WTC11 (cell line): ENCODE results near the gene WDR1. TPM values are rescaled to one million over a fixed set of nuclear protein-coding genes. Genes with fewer than 3 reads are reported as not detected.

Experiments used
- ATAC-seq: fragments of 200-7000 bp; cut with Tn5 transposase; 2 replicates; pipeline ENCODE4 v1.10.0; 2021; ENCODE audit warnings: mild to moderate bottlenecking, moderate library complexity
- CTCF ChIA-PET: fragments of 300-600 bp; sonication (Branson Sonifier 250); formaldehyde crosslinking; loops from one replicate; lab custom pipeline; 2021; ENCODE audit warnings: antibody characterized with exemption; lab: Charles Lee
- POLR2A ChIA-PET: fragments of 350-600 bp; sonication (Branson Sonifier 250); formaldehyde crosslinking; loops from one replicate; lab custom pipeline; 2021; ENCODE audit warnings: antibody characterized with exemption; lab: Charles Lee
- DNase-seq: peaks from one replicate; pipeline ENCODE4 v3.0.0; 2021; ENCODE audit warnings: low spot score
- H3K27ac Mint-ChIP-seq: 2 replicates; pipeline ENCODE4 v1.8.0; 2021; ENCODE audit warnings: mixed read lengths
- H3K27me3 Mint-ChIP-seq: 2 replicates; pipeline ENCODE4 v1.8.0; 2021; ENCODE audit warnings: low read depth, mild to moderate bottlenecking, moderate library complexity, mixed read lengths
- H3K36me3 Mint-ChIP-seq: 2 replicates; pipeline ENCODE4 v1.8.0; 2021; ENCODE audit warnings: mixed read lengths
- H3K4me1 Mint-ChIP-seq: 2 replicates; pipeline ENCODE4 v1.8.0; 2022; ENCODE audit warnings: mixed read lengths
- H3K4me3 Mint-ChIP-seq: 2 replicates; pipeline ENCODE4 v1.8.0; 2021; ENCODE audit warnings: mild to moderate bottlenecking, moderate library complexity, mixed read lengths
- H3K9me3 Mint-ChIP-seq: 2 replicates; pipeline ENCODE4 v1.8.0; 2021; ENCODE audit warnings: mixed read lengths
- AR ChIP-seq: fragments of 250-450 bp; sonication (Bioruptor Pico); IDR thresholded peaks from 2 replicates; pipeline ENCODE4 v1.9.0; 2021; ENCODE audit warnings: mild to moderate bottlenecking
- E2F5 ChIP-seq: sonication (generic); formaldehyde crosslinking; IDR thresholded peaks from 2 replicates; pipeline ENCODE4 v1.8.1; 2022; ENCODE audit warnings: mild to moderate bottlenecking, moderate library complexity, missing genetic modification reagents
- EMX1 ChIP-seq: fragments of 250-450 bp; sonication (Bioruptor Pico); IDR thresholded peaks from 2 replicates; pipeline ENCODE4 v1.8.0; 2021; ENCODE audit warnings: mild to moderate bottlenecking
- ETV6 ChIP-seq: sonication (generic); formaldehyde crosslinking; IDR thresholded peaks from 2 replicates; pipeline ENCODE4 v1.8.1; 2022; ENCODE audit warnings: mild to moderate bottlenecking, missing genetic modification reagents
- FOXK1 ChIP-seq: sonication (generic); formaldehyde crosslinking; IDR thresholded peaks from 2 replicates; pipeline ENCODE4 v1.8.0; 2022; ENCODE audit warnings: mild to moderate bottlenecking, moderate library complexity, missing genetic modification reagents
- FOXP1 ChIP-seq: sonication (generic); formaldehyde crosslinking; IDR thresholded peaks from 2 replicates; pipeline ENCODE4 v1.8.0; 2022; ENCODE audit warnings: missing genetic modification reagents, mild to moderate bottlenecking, moderate library complexity, borderline replicate concordance
- GABPB1 ChIP-seq: sonication (generic); formaldehyde crosslinking; IDR thresholded peaks from 2 replicates; pipeline ENCODE4 v1.8.1; 2023; ENCODE audit warnings: mild to moderate bottlenecking, missing genetic modification reagents
- HMGA2 ChIP-seq: fragments of 250-450 bp; sonication (Bioruptor Pico); IDR thresholded peaks from 2 replicates; pipeline ENCODE4 v1.4.0; 2021; ENCODE audit warnings: mild to moderate bottlenecking, moderate library complexity
- NR3C1 ChIP-seq: sonication (generic); formaldehyde crosslinking; conservative IDR thresholded peaks from 2 replicates; pipeline ENCODE4 v1.8.1; 2023; ENCODE audit warnings: low read depth, mild to moderate bottlenecking, missing genetic modification reagents
- OVOL2 ChIP-seq: fragments of 250-450 bp; sonication (Bioruptor Pico); IDR thresholded peaks from 2 replicates; pipeline ENCODE4 v1.9.0; 2021; ENCODE audit warnings: mild to moderate bottlenecking, borderline replicate concordance
- PRDM15 ChIP-seq: sonication (generic); formaldehyde crosslinking; IDR thresholded peaks from 2 replicates; pipeline ENCODE4 v1.8.0; 2022; ENCODE audit warnings: missing genetic modification reagents
- RORB ChIP-seq: fragments of 250-450 bp; sonication (Bioruptor Pico); IDR thresholded peaks from 2 replicates; pipeline ENCODE4 v1.9.0; 2021; ENCODE audit warnings: mild to moderate bottlenecking
- SMAD3 ChIP-seq: sonication (generic); formaldehyde crosslinking; IDR thresholded peaks from 2 replicates; pipeline ENCODE4 v1.8.0; 2022; ENCODE audit warnings: missing genetic modification reagents, mild to moderate bottlenecking, borderline replicate concordance
- TCF7 ChIP-seq: sonication (generic); formaldehyde crosslinking; IDR thresholded peaks from 2 replicates; pipeline ENCODE4 v1.8.0; 2022; ENCODE audit warnings: mild to moderate bottlenecking, low read depth, missing genetic modification reagents, moderate library complexity
- TEAD1 ChIP-seq: sonication (generic); formaldehyde crosslinking; IDR thresholded peaks from 2 replicates; pipeline ENCODE4 v1.8.0; 2022; ENCODE audit warnings: mild to moderate bottlenecking, missing genetic modification reagents
- TEAD4 ChIP-seq: sonication (generic); formaldehyde crosslinking; IDR thresholded peaks from 2 replicates; pipeline ENCODE4 v1.8.0; 2022; ENCODE audit warnings: mild to moderate bottlenecking, missing genetic modification reagents
- ZBTB43 ChIP-seq: sonication (generic); formaldehyde crosslinking; IDR thresholded peaks from 2 replicates; pipeline ENCODE4 v1.8.1; 2023; ENCODE audit warnings: mild to moderate bottlenecking, missing genetic modification reagents
- ZNF138 ChIP-seq: sonication (generic); formaldehyde crosslinking; conservative IDR thresholded peaks from 2 replicates; pipeline ENCODE4 v1.8.1; 2022; ENCODE audit warnings: mild to moderate bottlenecking, moderate library complexity, missing genetic modification reagents
- ZNF512 ChIP-seq: sonication (generic); formaldehyde crosslinking; IDR thresholded peaks from 2 replicates; pipeline ENCODE4 v1.8.1; 2022; ENCODE audit warnings: missing genetic modification reagents, borderline replicate concordance
- ZSCAN18 ChIP-seq: fragments of 250-450 bp; sonication (Bioruptor Pico); IDR thresholded peaks from 2 replicates; pipeline ENCODE4 v2.1.2; 2022; ENCODE audit warnings: mild to moderate bottlenecking, moderate library complexity
- total RNA-seq: library from RNA; stranded (reverse); gene quantifications from 3 replicates; pipeline ENCODE4 v1.2.3, GENCODE V29; 2021

The WDR1 gene
- total RNA-seq, 1 experiment from 2014 or later = 288 TPM

GRCh38 chr4:10162341-10163000 is 45.9 kb upstream of the WDR1 start:
- no peaks in the 10 kb centered on the region; the same call in 1 of the 2 replicates for H3K27me3 Mint-ChIP-seq
- CTCF ChIA-PET = interaction anchor here (0.6 to 3.8 kb wide), 7 partner anchors 8 to 387 kb away, joined by 3 to 32 read pairs (median 3); no protein-coding TSS in a partner anchor
- TF ChIP-seq TCF7 = no peak
- no peak for TF ChIP-seq ZNF138 (CRISPR knock-in tag)
- TF ChIP-seq, all 79 proteins: peak for 0
- Mint-ChIP-seq H3K4me1 (peaks cover 5% of the 10 kb centered on the region), H3K9me3 (no peaks in the 10 kb centered on the region), H3K27ac (no peak overlapping the region), H3K4me3 (no peak overlapping the region), H3K36me3 (no peaks in the 10 kb centered on the region)
- POLR2A ChIA-PET = no interaction called here
- no peak for ATAC-seq
- no peak for DNase-seq

GRCh38 chr4:10161840-10162239 is 45.2 kb upstream of the WDR1 start:
- H3K36me3 Mint-ChIP-seq = no peaks in the 10 kb centered on the region
- CTCF ChIA-PET = interaction anchor here (1.1 to 1.3 kb wide), 2 partner anchors 365 to 376 kb away, joined by 3 to 6 read pairs; no protein-coding TSS in a partner anchor
- no peaks in the 10 kb centered on the region for H3K9me3 Mint-ChIP-seq
- no peak for DNase-seq
- POLR2A ChIA-PET = no interaction called here
- H3K27ac Mint-ChIP-seq = no peak overlapping the region
- TF ChIP-seq ZBTB43 (no peak), RORB (CRISPR knock-in tag) (no peak), SMAD3 (CRISPR knock-in tag) (no peak), EMX1 (CRISPR knock-in tag) (no peak), FOXK1 (CRISPR knock-in tag) (no peak), TEAD1 (CRISPR knock-in tag) (no peak), AR (CRISPR knock-in tag) (no peak), NR3C1 (CRISPR knock-in tag) (no peak), OVOL2 (CRISPR knock-in tag) (no peak), GABPB1 (CRISPR knock-in tag) (no peak), PRDM15 (no peak), ETV6 (no peak), E2F5 (no peak), HMGA2 (CRISPR knock-in tag) (no peak), ZSCAN18 (CRISPR knock-in tag) (no peak), TCF7 (no peak), ZNF512 (CRISPR knock-in tag) (no peak), TEAD4 (no peak), FOXP1 (CRISPR knock-in tag) (no peak)
- peaks cover 6% of the 10 kb centered on the region for H3K4me1 Mint-ChIP-seq
- no peaks in the 10 kb centered on the region; the same call in 1 of the 2 replicates for H3K27me3 Mint-ChIP-seq
- no peak for ATAC-seq
- no peak overlapping the region for H3K4me3 Mint-ChIP-seq
